SK-N-SH treated with all-trans-retinoic acid at 6 μM for 48 hours (cell line): ENCODE results near the gene EID2.

Experiments used
- ATAC-seq: fragments of 200-7000 bp; cut with Tn5 transposase; 3 replicates; pipeline ENCODE4 v1.9.1; 2020; ENCODE audit warnings: mild to moderate bottlenecking, moderate library complexity
- ARNTL ChIP-seq: fragments of 450-650 bp; formaldehyde crosslinking; IDR thresholded peaks from 2 replicates; pipeline ENCODE4 v1.5.0; 2020; ENCODE audit warnings: low read depth, mild to moderate bottlenecking, moderate library complexity, borderline replicate concordance
- BACH2 ChIP-seq: fragments of 250-450 bp; sonication (Bioruptor Pico); IDR thresholded peaks from 2 replicates; pipeline ENCODE4 v1.9.0; 2021; ENCODE audit warnings: mild to moderate bottlenecking, borderline replicate concordance
- CREB5 ChIP-seq: fragments of 250-450 bp; sonication (Bioruptor Pico); IDR thresholded peaks from 2 replicates; pipeline ENCODE4 v1.5.1; 2020; ENCODE audit warnings: low read depth, mild to moderate bottlenecking, moderate library complexity
- CSDC2 ChIP-seq: fragments of 250-450 bp; sonication (Bioruptor Pico); IDR thresholded peaks from 2 replicates; pipeline ENCODE4 v1.5.0; 2020; ENCODE audit warnings: mild to moderate bottlenecking, moderate library complexity
- CSRNP3 ChIP-seq: fragments of 250-450 bp; sonication (Bioruptor Pico); IDR thresholded peaks from 2 replicates; pipeline ENCODE4 v1.5.1; 2021; ENCODE audit warnings: mild to moderate bottlenecking, moderate library complexity
- ESRRG ChIP-seq: fragments of 250-450 bp; sonication (Bioruptor Pico); IDR thresholded peaks from 2 replicates; pipeline ENCODE4 v1.6.1; 2021; ENCODE audit warnings: mild to moderate bottlenecking
- ISL1 ChIP-seq: fragments of 250-450 bp; sonication (Bioruptor Pico); IDR thresholded peaks from 2 replicates; pipeline ENCODE4 v2.1.2; 2022; ENCODE audit warnings: mild to moderate bottlenecking, moderate library complexity
- OSR1 ChIP-seq: fragments of 250-450 bp; sonication (Bioruptor Pico); IDR thresholded peaks from 2 replicates; pipeline ENCODE4 v1.8.0; 2022; ENCODE audit warnings: moderate library complexity, mild to moderate bottlenecking, inconsistent platforms
- PPARA ChIP-seq: fragments of 250-450 bp; sonication (Bioruptor Pico); IDR thresholded peaks from 2 replicates; pipeline ENCODE4 v1.5.0; 2020; ENCODE audit warnings: mild to moderate bottlenecking, borderline replicate concordance
- RARB ChIP-seq: fragments of 250-450 bp; sonication (Bioruptor Pico); IDR thresholded peaks from 2 replicates; pipeline ENCODE4 v1.8.0; 2021; ENCODE audit warnings: mild to moderate bottlenecking, moderate library complexity
- SNAI2 ChIP-seq: fragments of 250-450 bp; sonication (Bioruptor Pico); IDR thresholded peaks from 2 replicates; pipeline ENCODE4 v1.5.0; 2020; ENCODE audit warnings: mild to moderate bottlenecking, moderate library complexity
- TCF4 ChIP-seq: fragments of 250-450 bp; sonication (Bioruptor Pico); IDR thresholded peaks from 2 replicates; pipeline ENCODE4 v1.8.0; 2021; ENCODE audit warnings: mild to moderate bottlenecking, moderate library complexity, borderline replicate concordance
- TSHZ2 ChIP-seq: fragments of 250-450 bp; sonication (Bioruptor Pico); IDR thresholded peaks from 2 replicates; pipeline ENCODE4 v1.5.0; 2020; ENCODE audit warnings: mild to moderate bottlenecking, moderate library complexity
- ZC3H10 ChIP-seq: fragments of 250-450 bp; sonication (Bioruptor Pico); IDR thresholded peaks from 2 replicates; pipeline ENCODE4 v1.5.1; 2021; ENCODE audit warnings: mild to moderate bottlenecking, moderate library complexity
- ZFP3 ChIP-seq: fragments of 250-450 bp; sonication (Bioruptor Pico); IDR thresholded peaks from 2 replicates; pipeline ENCODE4 v1.5.0; 2020; ENCODE audit warnings: mild to moderate bottlenecking, moderate library complexity
- ZFP30 ChIP-seq: fragments of 450-650 bp; formaldehyde crosslinking; IDR thresholded peaks from 2 replicates; pipeline ENCODE4 v1.5.0; 2022; ENCODE audit warnings: mild to moderate bottlenecking, moderate library complexity
- ZNF565 ChIP-seq: fragments of 450-650 bp; formaldehyde crosslinking; conservative IDR thresholded peaks from 2 replicates; pipeline ENCODE4 v1.5.0; 2020; ENCODE audit warnings: low read depth, mild to moderate bottlenecking, moderate library complexity

EID2 gene

GRCh38 chr19:39507715-39508364, 32.1 kb downstream of the EID2 start:
- no peak for TF ChIP-seq ESRRG (CRISPR knock-in tag)
- TF ChIP-seq ZFP3 (CRISPR knock-in tag), result no peak
- TF ChIP-seq, all 23 proteins: peak for 0
- ATAC-seq, result peak; percentile 10; the same call in 2 of the 3 replicates

- ATAC-seq, result peak; percentile 90
- TF ChIP-seq CSDC2 (CRISPR knock-in tag) (peak; percentile 63; the same call in 1 of the 2 replicates), ZFP30 (CRISPR knock-in tag) (no peak), TSHZ2 (CRISPR knock-in tag) (peak; percentile 40; the same call in 1 of the 2 replicates), ZNF565 (CRISPR knock-in tag) (no peak), CSRNP3 (CRISPR knock-in tag) (no peak), ESRRG (CRISPR knock-in tag) (no peak), ARNTL (CRISPR knock-in tag) (no peak), TCF4 (no peak), CREB5 (CRISPR knock-in tag) (no peak), ISL1 (CRISPR knock-in tag) (no peak), SNAI2 (peak; percentile 55; the same call in 1 of the 2 replicates)
- TF ChIP-seq, all 23 proteins: peak for 3
These were observed 32.8 kb downstream of the EID2 start for GRCh38 chr19:39506944-39507714.

GRCh38 chr19:39506598-39506943, 33.4 kb downstream of the EID2 start:
- TF ChIP-seq TSHZ2 (CRISPR knock-in tag) (no peak), CSRNP3 (CRISPR knock-in tag) (no peak), TCF4 (no peak), ZNF565 (CRISPR knock-in tag) (no peak), ZC3H10 (no peak), CREB5 (CRISPR knock-in tag) (no peak), PPARA (no peak), OSR1 (CRISPR knock-in tag) (no peak), SNAI2 (no peak), BACH2 (CRISPR knock-in tag) (no peak), ISL1 (CRISPR knock-in tag) (no peak), ZFP30 (CRISPR knock-in tag) (no peak), RARB (no peak), ARNTL (CRISPR knock-in tag) (no peak)
- no peak for ATAC-seq
